ENCODE results near the gene VTA1.

DNA sequence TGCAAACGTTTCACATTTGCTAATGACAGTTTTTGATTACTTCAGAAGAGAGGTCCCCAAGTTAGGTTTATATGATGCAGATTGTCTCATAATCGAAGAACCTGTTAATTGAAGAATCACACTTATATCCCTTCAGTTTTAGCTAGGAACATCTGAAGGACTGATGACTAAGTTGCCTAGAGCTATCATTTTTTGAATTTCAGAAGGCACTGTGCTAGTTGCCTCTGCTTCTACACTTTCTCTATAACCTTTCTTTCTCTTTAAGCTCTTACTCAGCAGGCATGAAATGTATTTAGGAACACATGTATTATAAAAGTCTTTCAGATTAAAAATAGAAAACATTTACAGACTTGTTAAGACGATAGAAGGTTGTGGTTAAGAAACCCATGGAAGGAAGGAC, 28.7 kb upstream of the VTA1 start:
- TF ChIP-seq POLR2A (IDR thresholded peaks at IDR 0.05; ENCODE audit: low read depth, low read length) (no peak), TAF1 (IDR thresholded peaks at IDR 0.05; ENCODE audit: borderline replicate concordance, low read depth, low read length) (no peak), POLR2AphosphoS5 (IDR thresholded peaks at IDR 0.05; ENCODE audit: low read depth, low read length) (no peak)
